ENCODE measurements around the gene RPS6KA4.
"Not testable (repeated sequence)": the region's sequence is repeated elsewhere in the genome, so short reads cannot be mapped to it uniquely, and the experiment has no call there.

RPS6KA4 gene

DNA sequence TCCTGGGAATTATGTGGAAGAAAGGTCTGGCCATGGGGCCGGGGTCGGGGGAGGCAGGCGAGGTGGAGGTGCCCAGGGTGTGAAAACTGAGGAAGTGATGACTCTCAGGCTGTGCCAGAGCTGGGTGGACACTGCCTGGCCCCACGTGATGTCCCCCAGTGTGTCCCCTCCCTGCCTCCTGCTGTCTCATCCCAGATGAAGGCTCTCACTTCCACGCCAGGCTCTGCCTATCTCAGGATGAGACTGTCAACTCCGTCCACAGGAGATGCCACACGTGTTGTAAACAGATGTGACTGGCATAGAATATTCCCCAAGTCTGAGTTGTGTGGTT, 51.4 kb downstream of the RPS6KA4 start:
- no peak for FAIRE-seq
- DNase-seq (ENCODE audit: insufficient read length, low spot score) = no peak

DNA sequence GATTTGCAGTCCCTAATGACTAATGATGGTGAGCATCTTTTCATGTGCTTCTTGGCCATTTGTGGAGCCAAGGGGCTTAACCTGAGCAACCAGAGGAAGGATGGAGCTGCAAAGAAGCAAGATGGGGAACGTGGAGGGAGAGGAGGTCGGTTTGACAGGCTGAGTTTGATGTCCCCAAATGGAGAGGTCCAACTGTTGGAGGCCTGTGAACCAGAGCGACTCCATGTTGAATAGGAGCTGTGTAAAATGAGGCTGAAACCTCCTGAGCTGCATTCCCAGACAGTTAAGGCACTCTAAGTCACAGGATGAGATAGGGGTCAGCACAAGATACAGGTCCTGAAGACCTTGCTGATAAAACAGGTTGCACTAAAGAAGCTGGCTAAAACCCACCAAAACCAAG, 54.5 kb downstream of the RPS6KA4 start:
- DNase-seq (ENCODE audit: insufficient read length, low spot score) (no peak), FAIRE-seq (no peak)

GRCh38 chr11:64415286-64415685, 56.3 kb downstream of the RPS6KA4 start:
- DNase-seq (ENCODE audit: insufficient read length, low spot score) (no peak), FAIRE-seq (no peak)

DNA sequence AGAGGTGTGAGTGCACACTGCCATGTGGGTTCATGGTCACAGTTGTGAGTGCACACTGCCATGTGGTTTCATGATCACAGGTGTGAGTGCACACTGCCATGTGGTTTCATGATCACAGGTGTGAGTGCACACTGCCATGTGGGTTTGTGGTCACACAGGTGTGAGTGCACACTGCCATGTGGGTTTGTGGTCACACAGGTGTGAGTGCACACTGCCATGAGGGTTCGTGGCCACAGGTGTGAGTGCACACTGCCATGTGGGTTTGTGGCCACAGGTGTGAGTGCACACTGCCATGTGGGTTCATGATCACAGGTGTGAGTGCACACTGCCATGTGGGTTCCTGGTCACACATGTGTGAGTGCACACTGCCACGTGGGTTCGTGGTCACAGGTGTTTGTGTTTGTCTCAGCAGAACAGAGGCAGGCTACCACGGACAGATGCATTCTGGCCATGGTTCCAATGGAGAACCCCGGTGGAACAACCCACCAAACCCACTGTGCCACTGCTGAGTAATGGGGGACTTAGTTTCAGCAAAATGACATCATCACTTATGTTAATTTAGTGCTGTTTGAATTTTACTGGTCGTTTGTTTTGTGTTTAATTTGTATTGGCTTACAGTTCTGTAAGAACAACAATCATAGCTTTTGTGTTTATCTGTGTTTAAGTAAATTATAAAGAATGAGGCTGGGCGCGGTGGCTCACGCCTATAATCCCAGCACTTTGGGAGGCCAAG, 57.2 kb downstream of the RPS6KA4 start:
- peak; percentile 86 for FAIRE-seq
- no peak for DNase-seq (ENCODE audit: insufficient read length, low spot score)

DNA sequence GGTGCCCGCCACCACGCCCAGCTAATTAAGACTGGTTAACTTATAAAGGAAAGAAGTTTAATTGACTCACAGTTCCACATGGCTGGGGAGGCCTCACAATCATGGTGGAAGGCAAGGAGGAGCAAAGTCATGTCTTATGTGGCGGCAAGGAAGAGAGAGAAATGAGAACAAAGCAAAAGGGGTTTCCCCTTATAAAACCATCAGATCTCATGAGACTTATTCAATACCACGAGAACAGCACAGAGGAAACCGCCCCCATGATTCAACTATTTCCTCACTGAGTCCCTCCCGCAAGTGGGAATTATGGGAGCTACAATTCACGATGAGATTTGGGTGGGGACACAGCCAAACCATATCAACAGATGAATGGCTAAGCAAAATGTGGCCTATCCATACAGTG, 59.3 kb downstream of the RPS6KA4 start:
- not testable (repeated sequence) for FAIRE-seq; DNase-seq (ENCODE audit: insufficient read length, low spot score)

DNA sequence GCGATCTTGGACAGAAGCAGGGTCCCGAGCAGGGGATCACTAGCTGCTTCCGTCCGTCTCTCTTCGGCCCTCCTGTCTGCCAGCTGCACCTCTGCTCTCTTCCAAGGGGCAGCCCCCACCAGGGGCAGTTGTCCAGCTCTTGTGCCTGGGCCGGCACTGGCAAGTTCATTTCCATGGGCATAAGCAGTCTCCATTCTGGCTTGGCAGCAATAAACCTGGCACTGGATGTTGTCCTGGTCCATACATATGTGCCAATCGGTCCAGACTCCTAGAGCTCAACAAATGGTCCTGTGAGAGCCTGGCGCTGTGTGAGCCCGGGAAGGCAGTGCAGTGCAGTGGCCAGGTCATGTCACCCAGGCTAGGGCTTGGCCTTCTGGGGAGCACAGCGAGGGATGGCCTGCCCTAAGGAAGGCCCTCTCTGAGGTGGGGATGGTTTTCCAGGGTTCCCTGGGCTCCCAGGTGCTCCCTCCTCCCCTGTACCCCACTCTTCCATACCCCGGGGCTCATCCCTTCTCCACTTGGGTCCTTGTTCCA, 60.4 kb downstream of the RPS6KA4 start:
- no peak for FAIRE-seq
- DNase-seq (ENCODE audit: insufficient read length, low spot score) = no peak

- FAIRE-seq = no peak
Observed at GRCh38 chr11:64419818-64420485, 61.0 kb downstream of the RPS6KA4 start.

More at GRCh38 chr11:64419818-64420485, 61.0 kb downstream of the RPS6KA4 start:
- DNase-seq (ENCODE audit: insufficient read length, low spot score) = no peak

All from HTR-8/SVneo (cell line).